Measurements from ENCODE around the gene DHX58.

- TF ChIP-seq SP7 (tag by site-specific recombination; IDR thresholded peaks at IDR 0.05) (no peak), CTCF (tag by site-specific recombination; IDR thresholded peaks at IDR 0.05) (no peak), ZNF274 (IDR thresholded peaks at IDR 0.05; ENCODE audit: low read length) (no peak), ZNF274 (tag by site-specific recombination; IDR thresholded peaks at IDR 0.05; ENCODE audit: borderline replicate concordance) (no peak), ZNF426 (tag by site-specific recombination; IDR thresholded peaks at IDR 0.05) (no peak), ZNF692 (tag by site-specific recombination; IDR thresholded peaks at IDR 0.05) (no peak), ZNF791 (tag by site-specific recombination; IDR thresholded peaks at IDR 0.05) (no peak), SALL2 (tag by site-specific recombination; IDR thresholded peaks at IDR 0.05; ENCODE audit: borderline replicate concordance) (no peak), PATZ1 (tag by site-specific recombination; IDR thresholded peaks at IDR 0.05) (no peak)
Measured at GRCh38 chr17:42094375-42095069, 18.0 kb downstream of the DHX58 start.
